Vagina (tissue), 2 donors: ENCODE measurements around the gene HSD17B14.

Experiments used
- POLR2A ChIP-seq, 2 donors: fragments of 450-650 bp; IDR thresholded peaks; one replicate each; pipeline ENCODE4 v1.6.1; 2017; ENCODE audit warnings: antibody characterized with exemption in 2 of 2, mild to moderate bottlenecking in 2 of 2, moderate library complexity in 2 of 2
- TF ChIP-seq, protein P1 (sequence below), 3 experiments: fragments of 450-650 bp in 2 of 3; fragments of 200-600 bp in 1 of 3; sonication (generic) in 1 of 3; IDR thresholded peaks; one replicate each; pipeline ENCODE4 v1.5.1; 2017 to 2019; ENCODE audit warnings: antibody characterized with exemption in 3 of 3, mild to moderate bottlenecking in 2 of 3, moderate library complexity in 2 of 3

- TF ChIP-seq, protein P1, sequence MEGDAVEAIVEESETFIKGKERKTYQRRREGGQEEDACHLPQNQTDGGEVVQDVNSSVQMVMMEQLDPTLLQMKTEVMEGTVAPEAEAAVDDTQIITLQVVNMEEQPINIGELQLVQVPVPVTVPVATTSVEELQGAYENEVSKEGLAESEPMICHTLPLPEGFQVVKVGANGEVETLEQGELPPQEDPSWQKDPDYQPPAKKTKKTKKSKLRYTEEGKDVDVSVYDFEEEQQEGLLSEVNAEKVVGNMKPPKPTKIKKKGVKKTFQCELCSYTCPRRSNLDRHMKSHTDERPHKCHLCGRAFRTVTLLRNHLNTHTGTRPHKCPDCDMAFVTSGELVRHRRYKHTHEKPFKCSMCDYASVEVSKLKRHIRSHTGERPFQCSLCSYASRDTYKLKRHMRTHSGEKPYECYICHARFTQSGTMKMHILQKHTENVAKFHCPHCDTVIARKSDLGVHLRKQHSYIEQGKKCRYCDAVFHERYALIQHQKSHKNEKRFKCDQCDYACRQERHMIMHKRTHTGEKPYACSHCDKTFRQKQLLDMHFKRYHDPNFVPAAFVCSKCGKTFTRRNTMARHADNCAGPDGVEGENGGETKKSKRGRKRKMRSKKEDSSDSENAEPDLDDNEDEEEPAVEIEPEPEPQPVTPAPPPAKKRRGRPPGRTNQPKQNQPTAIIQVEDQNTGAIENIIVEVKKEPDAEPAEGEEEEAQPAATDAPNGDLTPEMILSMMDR (IDR thresholded peaks at IDR 0.05): no peak
- TF ChIP-seq POLR2A (IDR thresholded peaks at IDR 0.05): no peak
These were observed 30.9 kb upstream of the HSD17B14 start for GRCh38 chr19:48867123-48867745.
